H9 (cell line): Measurements from ENCODE around the gene SGMS2. TPM values are rescaled to one million over a fixed set of nuclear protein-coding genes. Genes with fewer than 3 reads are reported as not detected.

Experiments used
- DNase-seq: peaks from one replicate; pipeline ENCODE4 v3.0.0-alpha.2; 2017
- H2AFZ ChIP-seq: one replicate; pipeline ENCODE4 v1.6.1; 2013; ENCODE audit warnings: mild to moderate bottlenecking, low read length, control low read depth, moderate library complexity
- H2AK5ac ChIP-seq: 2 replicates; pipeline ENCODE4 v1.6.1; 2013; ENCODE audit warnings: low read length, control low read depth, mixed read lengths; ENCODE audit not compliant: insufficient read length
- H2BK120ac ChIP-seq: one replicate; pipeline ENCODE4 v1.6.1; 2013; ENCODE audit warnings: low read depth, mild to moderate bottlenecking, low read length, control low read depth, inconsistent platforms; ENCODE audit not compliant: poor library complexity, severe bottlenecking
- H2BK12ac ChIP-seq: 2 replicates; pipeline ENCODE4 v1.6.1; 2013; ENCODE audit warnings: low read length, control low read depth, mixed read lengths, low read depth; ENCODE audit not compliant: insufficient read length
- H2BK15ac ChIP-seq: 2 replicates; pipeline ENCODE4 v1.6.1; 2013; ENCODE audit warnings: low read depth, low read length, control low read depth
- H2BK20ac ChIP-seq: one replicate; pipeline ENCODE4 v1.6.1; 2013; ENCODE audit warnings: low read depth, mild to moderate bottlenecking, low read length, control low read depth, inconsistent platforms; ENCODE audit not compliant: poor library complexity, severe bottlenecking
- H2BK5ac ChIP-seq: 2 replicates; pipeline ENCODE4 v1.6.1; 2013; ENCODE audit warnings: low read length, control low read depth, mixed read lengths; ENCODE audit not compliant: insufficient read length
- H3K14ac ChIP-seq: 2 replicates; pipeline ENCODE4 v1.6.1; 2013; ENCODE audit warnings: low read length, control low read depth; ENCODE audit not compliant: insufficient read depth
- H3K18ac ChIP-seq: 2 replicates; pipeline ENCODE4 v1.6.1; 2013; ENCODE audit warnings: low read depth, mild to moderate bottlenecking, mixed read lengths, low read length, control low read depth; ENCODE audit not compliant: insufficient read length
- H3K23ac ChIP-seq: 2 replicates; pipeline ENCODE4 v1.6.1; 2013; ENCODE audit warnings: low read length, control low read depth, mixed read lengths, low read depth; ENCODE audit not compliant: insufficient read length
- H3K23me2 ChIP-seq: 2 replicates; pipeline ENCODE4 v1.6.1; 2013; ENCODE audit warnings: low read depth, mild to moderate bottlenecking, mixed read lengths, low read length, control low read depth; ENCODE audit not compliant: insufficient read length, poor library complexity, severe bottlenecking
- H3K27ac ChIP-seq: 2 replicates; pipeline ENCODE4 v1.5.1; 2013; ENCODE audit warnings: low read length, control low read depth, mixed read lengths, low read depth; ENCODE audit not compliant: insufficient read length
- H3K27me3 ChIP-seq: 2 replicates; pipeline ENCODE4 v1.6.1; 2013; ENCODE audit warnings: low read length, control low read depth, inconsistent platforms; ENCODE audit not compliant: insufficient read depth
- H3K4ac ChIP-seq: 2 replicates; pipeline ENCODE4 v1.6.1; 2013; ENCODE audit warnings: low read depth, mild to moderate bottlenecking, control low read depth, inconsistent platforms, low read length, moderate library complexity
- H3K4me1 ChIP-seq: 2 replicates; pipeline ENCODE4 v1.6.1; 2013; ENCODE audit warnings: low read length, control low read depth, inconsistent platforms; ENCODE audit not compliant: insufficient read depth
- H3K4me2 ChIP-seq: 2 replicates; pipeline ENCODE4 v1.6.1; 2013; ENCODE audit warnings: low read length, control low read depth, mixed read lengths; ENCODE audit not compliant: insufficient read length, insufficient read depth
- H3K56ac ChIP-seq: 2 replicates; pipeline ENCODE4 v1.6.1; 2013; ENCODE audit warnings: low read depth, mild to moderate bottlenecking, mixed read lengths, low read length, control low read depth; ENCODE audit not compliant: insufficient read length
- H3K79me1 ChIP-seq: 2 replicates; pipeline ENCODE4 v1.6.1; 2013; ENCODE audit warnings: low read depth, mild to moderate bottlenecking, moderate library complexity, low read length, control low read depth, inconsistent platforms; ENCODE audit not compliant: insufficient read depth, poor library complexity, severe bottlenecking
- H3K79me2 ChIP-seq: 2 replicates; pipeline ENCODE4 v1.6.1; 2013; ENCODE audit warnings: low read length, control low read depth, inconsistent platforms; ENCODE audit not compliant: insufficient read depth
- H3K9ac ChIP-seq: 2 replicates; pipeline ENCODE4 v1.6.1; 2013; ENCODE audit warnings: low read length, control low read depth, mixed read lengths; ENCODE audit not compliant: insufficient read length; ENCODE audit errors: extremely low read depth
- H3K9me3 ChIP-seq: one replicate; pipeline ENCODE4 v1.6.1; 2013; ENCODE audit warnings: low read depth, low read length, inconsistent platforms; ENCODE audit not compliant: control insufficient read depth
- H3T11ph ChIP-seq: one replicate; pipeline ENCODE4 v1.6.1; 2013; ENCODE audit warnings: mild to moderate bottlenecking, low read length, control low read depth, inconsistent platforms
- H4K20me1 ChIP-seq: one replicate; pipeline ENCODE4 v1.6.1; 2013; ENCODE audit not compliant: control insufficient read depth, insufficient read length, insufficient read depth
- H4K5ac ChIP-seq: 2 replicates; pipeline ENCODE4 v1.6.1; 2013; ENCODE audit warnings: low read depth, mild to moderate bottlenecking, mixed read lengths, low read length, control low read depth; ENCODE audit not compliant: insufficient read length
- H4K8ac ChIP-seq: replicated peaks from 2 replicates; pipeline ENCODE4 v1.6.1; 2013; ENCODE audit warnings: low read length, control low read depth, mixed read lengths, low read depth; ENCODE audit not compliant: insufficient read length
- H4K91ac ChIP-seq: 2 replicates; pipeline ENCODE4 v1.6.1; 2013; ENCODE audit warnings: low read depth, mild to moderate bottlenecking, moderate library complexity, mixed read lengths, low read length, control low read depth; ENCODE audit not compliant: insufficient read length
- H3K27ac Mint-ChIP-seq, 3 experiments: 2 replicates in 2 of 3; 3 replicates in 1 of 3; pipeline ENCODE4 v1.8.0; 2020 to 2021; ENCODE audit warnings: mixed read lengths in 3 of 3, mild to moderate bottlenecking in 1 of 3, moderate library complexity in 1 of 3
- H3K27me3 Mint-ChIP-seq: 2 replicates; pipeline ENCODE4 v1.8.0; 2021; ENCODE audit warnings: low read depth, mild to moderate bottlenecking, moderate library complexity, mixed read lengths
- H3K36me3 Mint-ChIP-seq, 3 experiments: 2 replicates in 2 of 3; 3 replicates in 1 of 3; pipeline ENCODE4 v1.8.0; 2020 to 2021; ENCODE audit warnings: low read depth in 3 of 3, mixed read lengths in 3 of 3; ENCODE audit not compliant: insufficient read depth in 1 of 3
- H3K4me1 Mint-ChIP-seq, 2 experiments: 2 replicates each; pipeline ENCODE4 v1.8.0; 2020; ENCODE audit warnings: mixed read lengths in 2 of 2
- H3K4me3 Mint-ChIP-seq, 2 experiments: 2 replicates in 1 of 2; 3 replicates in 1 of 2; pipeline ENCODE4 v1.8.0; 2020 to 2021; ENCODE audit warnings: mild to moderate bottlenecking in 2 of 2, mixed read lengths in 2 of 2, moderate library complexity in 1 of 2
- H3K9me3 Mint-ChIP-seq, 2 experiments: 2 replicates in 1 of 2; 3 replicates in 1 of 2; pipeline ENCODE4 v1.8.0; 2020; ENCODE audit warnings: mild to moderate bottlenecking in 2 of 2, mixed read lengths in 2 of 2, moderate library complexity in 1 of 2
- WGBS: extraction: QIAGEN DNeasy Blood & Tissue Kit; methylation state at CpG from one replicate; pipeline ENCODE4 v1.1.7; 2013; ENCODE audit warnings: missing lambda C conversion rate, low lambda C conversion rate, mixed read lengths; ENCODE audit not compliant: insufficient read length; ENCODE audit errors: extremely low coverage; 5-methylcytosine and 5-hydroxymethylcytosine counted together
- total RNA-seq: library from RNA; stranded (reverse); gene quantifications from 2 replicates; pipeline ENCODE4 v1.2.1, GENCODE V29; 2021
- TF ChIP-seq, protein P1 (sequence below): fragments of 200-600 bp; sonication (generic); conservative IDR thresholded peaks from 3 replicates; pipeline ENCODE4 v1.8.0; 2021; ENCODE audit warnings: antibody characterized with exemption, mild to moderate bottlenecking

Gene SGMS2
- total RNA-seq, 1 experiment from 2014 or later = 9.7 TPM

DNA sequence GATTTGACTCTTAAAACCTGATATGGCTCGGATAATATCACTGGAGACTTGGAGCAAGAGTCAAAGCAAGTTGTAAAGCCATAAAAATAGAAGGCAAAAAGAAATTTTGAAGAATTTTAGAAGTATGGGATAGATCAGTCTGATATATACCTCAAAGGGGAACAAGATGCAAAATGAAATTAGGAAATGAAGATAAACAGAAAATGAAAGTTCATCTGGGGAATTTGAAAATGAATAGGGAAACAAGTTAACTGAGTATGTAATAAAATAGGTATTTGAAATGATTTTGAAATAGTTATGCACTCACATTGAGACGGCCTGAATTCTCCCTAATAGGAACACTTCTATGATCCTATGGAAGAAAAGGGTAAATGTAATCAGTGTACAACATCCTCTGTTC, 112.3 kb downstream of the SGMS2 start:
- no peaks in the 10 kb centered on the region; the same call in 1 of the 2 replicates for H3K4me1 ChIP-seq
- peaks cover 11% of the 10 kb centered on the region for H3K27me3 Mint-ChIP-seq
- no peak overlapping the region for H2BK15ac ChIP-seq
- H2BK5ac ChIP-seq = no peak overlapping the region
- peaks cover 6% of the 10 kb centered on the region; the same call in 1 of the 2 replicates for H3K27me3 ChIP-seq
- H3K14ac ChIP-seq = no peak overlapping the region
- no peak overlapping the region for H3K9ac ChIP-seq
- H3K23ac ChIP-seq = no peak overlapping the region
- no peak overlapping the region for H2BK12ac ChIP-seq
- H3K27ac ChIP-seq = no peak overlapping the region
- no peaks in the 10 kb centered on the region for H3K79me1 ChIP-seq
- peaks cover 3% of the 10 kb centered on the region for H3K23me2 ChIP-seq
- TF ChIP-seq, protein P1, sequence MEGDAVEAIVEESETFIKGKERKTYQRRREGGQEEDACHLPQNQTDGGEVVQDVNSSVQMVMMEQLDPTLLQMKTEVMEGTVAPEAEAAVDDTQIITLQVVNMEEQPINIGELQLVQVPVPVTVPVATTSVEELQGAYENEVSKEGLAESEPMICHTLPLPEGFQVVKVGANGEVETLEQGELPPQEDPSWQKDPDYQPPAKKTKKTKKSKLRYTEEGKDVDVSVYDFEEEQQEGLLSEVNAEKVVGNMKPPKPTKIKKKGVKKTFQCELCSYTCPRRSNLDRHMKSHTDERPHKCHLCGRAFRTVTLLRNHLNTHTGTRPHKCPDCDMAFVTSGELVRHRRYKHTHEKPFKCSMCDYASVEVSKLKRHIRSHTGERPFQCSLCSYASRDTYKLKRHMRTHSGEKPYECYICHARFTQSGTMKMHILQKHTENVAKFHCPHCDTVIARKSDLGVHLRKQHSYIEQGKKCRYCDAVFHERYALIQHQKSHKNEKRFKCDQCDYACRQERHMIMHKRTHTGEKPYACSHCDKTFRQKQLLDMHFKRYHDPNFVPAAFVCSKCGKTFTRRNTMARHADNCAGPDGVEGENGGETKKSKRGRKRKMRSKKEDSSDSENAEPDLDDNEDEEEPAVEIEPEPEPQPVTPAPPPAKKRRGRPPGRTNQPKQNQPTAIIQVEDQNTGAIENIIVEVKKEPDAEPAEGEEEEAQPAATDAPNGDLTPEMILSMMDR = no peak
- H3K4me1 Mint-ChIP-seq = peaks cover 12% of the 10 kb centered on the region in 2 experiments
- H4K5ac ChIP-seq = no peak overlapping the region
- no peaks in the 10 kb centered on the region for H3K9me3 ChIP-seq
- no peak for DNase-seq
- no peak overlapping the region for H3K4me3 Mint-ChIP-seq
- no peaks in the 10 kb centered on the region for H3K9me3 Mint-ChIP-seq
- no peak overlapping the region for H3K27ac Mint-ChIP-seq
- H3K4ac ChIP-seq = no peak overlapping the region
- no peak overlapping the region for H2BK120ac ChIP-seq
- H2AFZ ChIP-seq = no peak overlapping the region
- H2BK20ac ChIP-seq = no peak overlapping the region
- no peak overlapping the region for H3K56ac ChIP-seq
- no peak overlapping the region for H3K4me2 ChIP-seq
- no peak overlapping the region for H4K91ac ChIP-seq
- peaks cover 6 to 28% (median 7%) of the 10 kb centered on the region in 3 experiments for H3K36me3 Mint-ChIP-seq
- H4K8ac ChIP-seq = no peak overlapping the region
- H3K18ac ChIP-seq = no peak overlapping the region
- H4K20me1 ChIP-seq = peaks cover 3% of the 10 kb centered on the region
- no peaks in the 10 kb centered on the region for H3K79me2 ChIP-seq
- H2AK5ac ChIP-seq = no peak overlapping the region
- no CpG with 5 or more reads among the region's 2 CpGs for WGBS
- no peak overlapping the region for H3T11ph ChIP-seq
